Large intestine (tissue), 3 donors: ENCODE data around the gene ZNF750. TPM values are rescaled to one million over a fixed set of nuclear protein-coding genes. Genes with fewer than 3 reads are reported as not detected.

Experiments
- DNase-seq, 2 donors: peaks; one replicate each; pipeline versions ENCODE4 v3.0.0 to v3.0.0-alpha.2; 2013
- H3K27ac ChIP-seq: one replicate; pipeline ENCODE4 v1.5.1; 2013; ENCODE audit warnings: low read length
- H3K27me3 ChIP-seq: 2 replicates; pipeline ENCODE4 v1.6.1; 2013; ENCODE audit warnings: low read length; ENCODE audit not compliant: control insufficient read depth, insufficient read depth
- H3K36me3 ChIP-seq: 2 replicates; pipeline ENCODE4 v1.6.1; 2013; ENCODE audit warnings: low read length; ENCODE audit not compliant: control insufficient read depth, insufficient read depth
- H3K4me1 ChIP-seq: one replicate; pipeline ENCODE4 v1.6.1; 2013; ENCODE audit warnings: low read length; ENCODE audit not compliant: control insufficient read depth, insufficient read depth
- H3K4me3 ChIP-seq: one replicate; pipeline ENCODE4 v1.5.1; 2013; ENCODE audit warnings: low read length
- H3K9me3 ChIP-seq: one replicate; pipeline ENCODE4 v1.6.1; 2013; ENCODE audit warnings: mild to moderate bottlenecking, low read depth, low read length, moderate library complexity; ENCODE audit not compliant: control insufficient read depth
- WGBS: methylation state at CpG from one replicate; pipeline ENCODE4 v1.1.5; 2013; ENCODE audit warnings: low lambda C conversion rate; ENCODE audit not compliant: insufficient coverage; 5-methylcytosine and 5-hydroxymethylcytosine counted together
- polyA plus RNA-seq: library from polyadenylated mRNA; unstranded; fragments of 120-200 nt; gene quantifications from one replicate; pipeline ENCODE4 v1.2.1, GENCODE V29; 2013

Gene ZNF750
- polyA plus RNA-seq, 1 donor = 0.18 TPM

GRCh38 chr17:82872591-82873520 lies 33.0 kb upstream of the ZNF750 start:
- Histone ChIP-seq H3K4me1 (peaks cover 20% of the 10 kb centered on the region), H3K4me3 (no peak overlapping the region), H3K27ac (no peak overlapping the region), H3K9me3 (peaks cover 11% of the 10 kb centered on the region), H3K36me3 (peaks cover 29% of the 10 kb centered on the region), H3K27me3 (no peaks in the 10 kb centered on the region)
- WGBS = no CpG with 5 or more reads among the region's 33 CpGs
- DNase-seq = no peak

GRCh38 chr17:82871776-82872561 lies 32.1 kb upstream of the ZNF750 start:
- H3K9me3 ChIP-seq = peaks cover 11% of the 10 kb centered on the region
- H3K27ac ChIP-seq = no peak overlapping the region
- peaks cover 29% of the 10 kb centered on the region for H3K36me3 ChIP-seq
- 60% methylated on average over 1 of the region's 41 CpGs for WGBS
- no peak for DNase-seq
- peaks cover 17% of the 10 kb centered on the region for H3K4me1 ChIP-seq
- H3K4me3 ChIP-seq = no peak overlapping the region
- H3K27me3 ChIP-seq = no peaks in the 10 kb centered on the region

- Histone ChIP-seq H3K36me3 (peaks cover 29% of the 10 kb centered on the region), H3K4me1 (peaks cover 15% of the 10 kb centered on the region), H3K27ac (no peak overlapping the region), H3K27me3 (no peaks in the 10 kb centered on the region), H3K4me3 (no peak overlapping the region), H3K9me3 (peaks cover 11% of the 10 kb centered on the region)
- no peak for DNase-seq
- WGBS = 100% methylated on average over 3 of the region's 31 CpGs
Measured at GRCh38 chr17:82871056-82871775, 31.4 kb upstream of the ZNF750 start.

DNA sequence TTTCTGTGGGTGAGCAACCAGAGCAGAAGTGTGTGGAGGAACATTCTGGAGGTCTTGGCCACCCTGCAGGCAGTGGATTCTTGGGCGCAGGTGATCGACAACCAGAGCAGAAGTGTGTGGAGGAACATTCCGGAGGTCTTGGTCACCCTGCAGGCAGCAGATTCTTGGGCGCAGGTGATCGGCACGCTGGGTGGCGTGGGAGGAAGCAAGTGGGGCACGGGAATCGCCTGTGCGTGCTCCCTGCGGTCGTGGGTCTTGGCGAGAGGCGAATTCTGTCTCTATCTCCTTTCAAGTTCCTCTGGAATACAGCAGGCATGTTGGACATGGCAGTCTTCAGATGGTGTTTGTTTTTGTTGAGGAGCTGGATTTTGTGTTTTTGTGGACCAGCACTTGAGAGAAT lies 30.7 kb upstream of the ZNF750 start:
- Histone ChIP-seq H3K36me3 (peaks cover 29% of the 10 kb centered on the region), H3K4me1 (peaks cover 11% of the 10 kb centered on the region), H3K27ac (no peak overlapping the region), H3K9me3 (peaks cover 8% of the 10 kb centered on the region), H3K27me3 (no peaks in the 10 kb centered on the region), H3K4me3 (no peak overlapping the region)
- no peak for DNase-seq
- no CpG with 5 or more reads among the region's 14 CpGs for WGBS

- DNase-seq = no peak
- no CpG with 5 or more reads among the region's 35 CpGs for WGBS
- H3K4me3 ChIP-seq = no peak overlapping the region
Measured at GRCh38 chr17:82870091-82870491, 30.3 kb upstream of the ZNF750 start.

DNA sequence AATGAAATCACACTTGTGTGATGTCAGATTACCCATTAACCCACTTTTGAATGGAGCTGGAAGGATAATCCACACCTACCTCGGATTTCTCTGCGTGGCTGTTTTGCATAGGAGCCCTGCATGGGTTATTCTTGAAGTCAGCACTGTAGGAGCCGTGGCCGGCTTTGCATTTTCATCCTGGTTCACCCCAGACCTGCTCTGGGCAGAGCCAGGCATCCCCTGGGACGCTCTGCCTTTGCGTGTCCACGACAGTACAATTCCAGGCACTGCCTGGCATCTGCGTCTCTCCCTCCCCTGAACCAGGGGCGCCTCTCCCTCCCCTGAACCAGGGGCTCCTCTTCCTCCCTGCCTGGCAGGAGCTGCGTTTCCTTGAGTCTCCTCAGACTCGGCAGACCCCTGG lies 29.7 kb upstream of the ZNF750 start:
- no peak for DNase-seq
- H3K36me3 ChIP-seq = peaks cover 29% of the 10 kb centered on the region
- WGBS = no CpG with 5 or more reads among the region's 11 CpGs
- no peak overlapping the region for H3K4me3 ChIP-seq
- peaks cover 4% of the 10 kb centered on the region for H3K4me1 ChIP-seq
- H3K27me3 ChIP-seq = no peaks in the 10 kb centered on the region
- H3K9me3 ChIP-seq = peaks cover 8% of the 10 kb centered on the region
- H3K27ac ChIP-seq = no peak overlapping the region

More at GRCh38 chr17:82870091-82870491, 30.3 kb upstream of the ZNF750 start:
- Histone ChIP-seq H3K9me3 (peaks cover 8% of the 10 kb centered on the region), H3K36me3 (peaks cover 29% of the 10 kb centered on the region), H3K27me3 (no peaks in the 10 kb centered on the region), H3K27ac (no peak overlapping the region), H3K4me1 (peaks cover 7% of the 10 kb centered on the region)

DNA sequence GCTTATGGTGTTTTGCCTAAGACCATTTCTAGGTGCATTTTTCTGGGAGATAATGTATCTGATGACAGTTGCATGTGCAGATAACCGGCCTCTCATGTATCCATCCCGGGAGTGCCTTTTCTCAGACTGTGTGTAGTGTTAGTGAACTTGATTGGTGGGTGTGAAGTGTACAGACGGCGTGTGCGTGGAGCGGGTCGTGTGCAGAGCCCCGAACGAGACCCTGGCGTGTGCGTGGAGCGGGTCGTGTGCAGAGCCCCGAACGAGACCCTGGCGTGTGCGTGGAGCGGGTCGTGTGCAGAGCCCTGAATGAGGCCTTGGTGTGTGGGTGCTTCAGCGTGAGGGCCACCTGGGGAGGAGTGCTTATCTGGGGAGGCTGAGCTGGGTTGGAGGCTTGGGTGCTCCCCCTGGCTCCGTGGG lies 28.9 kb upstream of the ZNF750 start:
- Histone ChIP-seq H3K27me3 (no peaks in the 10 kb centered on the region), H3K4me3 (no peak overlapping the region), H3K9me3 (peaks cover 3% of the 10 kb centered on the region), H3K27ac (no peak overlapping the region), H3K4me1 (peaks cover 4% of the 10 kb centered on the region), H3K36me3 (peaks cover 29% of the 10 kb centered on the region)
- no CpG with 5 or more reads among the region's 21 CpGs for WGBS
- DNase-seq = no peak

DNA sequence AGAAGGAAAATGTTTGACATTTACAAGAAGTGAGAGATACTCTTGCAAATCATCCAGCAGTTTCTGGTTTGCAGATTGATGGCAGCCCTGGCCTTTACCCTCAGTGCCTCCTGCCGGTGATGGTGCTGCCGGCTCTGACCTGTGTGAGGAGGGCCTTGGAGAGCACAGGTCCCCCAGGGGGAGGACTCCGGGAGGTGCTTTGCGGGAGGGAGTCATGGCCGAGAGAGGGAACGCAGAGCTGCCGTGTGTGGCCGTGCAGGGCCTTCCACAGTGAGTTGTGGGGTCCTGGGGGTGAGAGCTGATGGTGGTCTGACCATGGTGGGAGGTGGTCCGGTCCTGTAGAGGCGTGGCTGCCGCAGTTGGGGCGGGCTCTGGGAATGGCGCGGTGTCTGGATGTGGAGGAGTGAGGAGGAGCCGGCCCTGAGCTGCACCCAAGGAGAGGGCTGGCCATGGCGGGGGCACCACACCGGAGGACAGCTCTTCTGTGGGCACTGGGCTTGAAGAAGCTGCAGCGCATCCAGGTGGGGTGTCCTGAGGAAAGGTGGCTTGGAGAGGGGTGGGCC lies 28.0 kb upstream of the ZNF750 start:
- H3K27ac ChIP-seq = no peak overlapping the region
- WGBS = no CpG with 5 or more reads among the region's 18 CpGs
- no peaks in the 10 kb centered on the region for H3K9me3 ChIP-seq
- H3K4me1 ChIP-seq = peaks cover 4% of the 10 kb centered on the region
- peaks cover 27% of the 10 kb centered on the region for H3K36me3 ChIP-seq
- no peak overlapping the region for H3K4me3 ChIP-seq
- no peak for DNase-seq
- H3K27me3 ChIP-seq = no peaks in the 10 kb centered on the region

- Histone ChIP-seq H3K4me3 (no peak overlapping the region), H3K9me3 (no peaks in the 10 kb centered on the region), H3K36me3 (peaks cover 19% of the 10 kb centered on the region), H3K4me1 (peaks cover 4% of the 10 kb centered on the region), H3K27me3 (no peaks in the 10 kb centered on the region), H3K27ac (peak overlapping the region; percentile 8)
- no CpG with 5 or more reads among the region's 11 CpGs for WGBS
- peak; percentile 40 to 50 for DNase-seq
Measured at GRCh38 chr17:82866590-82867191, 26.9 kb upstream of the ZNF750 start.
